ENCODE data around the gene CEP152.

GRCh38 chr15:48718646-48719045 is 92.2 kb downstream of the CEP152 start:
- TF ChIP-seq CTCF (IDR thresholded peaks at IDR 0.05; ENCODE audit: low read length), result no peak
- TF ChIP-seq EZH2 (optimal IDR thresholded peaks at IDR 0.05; ENCODE audit: low read depth, low read length), result no peak

Data from MM.1S (cell line).